Activated CD8-positive, alpha-beta memory T cell treated with anti-CD3 and anti-CD28 coated beads, Interleukin-2, amount 10 ng/mL, durations not matched to agents 7 days and 5 days (primary cell): ENCODE data around the gene SLC22A31. TPM values are rescaled to one million over a fixed set of nuclear protein-coding genes. Genes with fewer than 3 reads are reported as not detected.

Experiments used
- ATAC-seq: fragments of 150-1000 bp; cut with Tn5 transposase; one replicate; pipeline ENCODE4 v1.10.0; 2021; ENCODE audit warnings: moderate library complexity
- CTCF ChIA-PET: fragments of 350-600 bp; sonication (Branson Sonifier 250); formaldehyde crosslinking; loops from one replicate; lab custom pipeline; 2021; ENCODE audit warnings: antibody characterized with exemption; lab: Charles Lee
- DNase-seq: peaks from one replicate; pipeline ENCODE4 v3.0.0-alpha.2; 2020
- H3K27ac Mint-ChIP-seq: one replicate; pipeline ENCODE4 v1.8.0; 2021; ENCODE audit warnings: mild to moderate bottlenecking, mixed read lengths
- H3K27me3 Mint-ChIP-seq: one replicate; pipeline ENCODE4 v1.8.0; 2021; ENCODE audit warnings: mixed read lengths
- H3K36me3 Mint-ChIP-seq: one replicate; pipeline ENCODE4 v1.8.0; 2021; ENCODE audit warnings: mild to moderate bottlenecking, mixed read lengths
- H3K4me1 Mint-ChIP-seq: one replicate; pipeline ENCODE4 v1.8.0; 2021; ENCODE audit warnings: mixed read lengths
- H3K4me3 Mint-ChIP-seq: one replicate; pipeline ENCODE4 v1.8.0; 2021; ENCODE audit warnings: mild to moderate bottlenecking, moderate library complexity, mixed read lengths
- H3K9me3 Mint-ChIP-seq: one replicate; pipeline ENCODE4 v1.8.0; 2022; ENCODE audit warnings: low read depth, mixed read lengths
- total RNA-seq, 2 experiments: library from RNA; stranded (reverse); gene quantifications; one replicate each; pipeline ENCODE4 v1.2.3, GENCODE V29; 2021

SLC22A31 gene
- total RNA-seq, 2 experiments from 2014 or later = not detected

DNA sequence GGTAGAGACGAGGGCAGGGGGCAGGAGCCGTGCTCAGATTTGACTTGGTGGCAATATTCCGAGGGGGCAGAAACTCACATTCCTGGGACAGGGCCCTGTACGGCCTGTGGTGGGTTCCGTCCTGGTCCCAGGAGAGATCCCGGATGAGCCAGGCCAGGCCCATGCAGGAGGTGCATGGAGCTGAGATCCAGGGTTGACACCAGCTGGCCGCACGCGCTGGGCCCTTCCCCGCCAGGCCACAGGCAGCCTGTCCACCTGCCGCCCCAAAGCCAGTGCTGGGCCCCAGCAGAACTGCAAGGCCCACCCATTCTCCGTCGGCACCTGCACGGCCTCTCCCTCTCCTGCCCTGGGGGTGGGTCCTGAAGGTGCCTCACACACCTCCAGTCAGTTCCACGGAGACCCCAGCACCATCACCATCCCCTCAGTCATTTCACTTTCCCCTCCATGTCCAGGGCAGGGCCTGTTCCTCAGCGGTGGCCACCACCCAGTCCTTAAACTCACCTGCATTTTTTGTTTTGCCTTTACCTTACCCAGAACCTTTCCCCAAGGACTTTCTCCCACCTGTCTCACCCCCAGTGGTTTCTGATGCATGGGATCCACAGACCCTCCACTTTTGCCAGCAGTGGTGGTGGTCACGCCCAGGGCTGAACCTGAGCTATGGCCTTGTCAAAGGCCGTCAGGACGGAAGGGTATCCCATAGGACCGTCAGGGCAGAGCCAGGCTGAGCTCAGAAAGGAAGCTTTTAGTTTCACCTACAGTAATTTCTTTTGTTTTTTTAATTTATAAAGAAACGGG is 53.9 kb downstream of the SLC22A31 start:
- no peaks in the 10 kb centered on the region for H3K27me3 Mint-ChIP-seq
- DNase-seq = no peak
- H3K4me3 Mint-ChIP-seq = no peak overlapping the region
- H3K27ac Mint-ChIP-seq = no peak overlapping the region
- H3K4me1 Mint-ChIP-seq = no peaks in the 10 kb centered on the region
- H3K36me3 Mint-ChIP-seq = peaks cover 43% of the 10 kb centered on the region
- H3K9me3 Mint-ChIP-seq = peaks cover 10% of the 10 kb centered on the region
- CTCF ChIA-PET = no interaction called here
- no peak for ATAC-seq

Other genes starting within 250 kb of the SLC22A31 start
- gene CBFA2T3, start 223.3 kb downstream of the SLC22A31 start, total RNA-seq = under 1 TPM in 1 of 2 experiments, not detected in 1; 0.21 TPM
- gene ACSF3, start 106.7 kb downstream of the SLC22A31 start, total RNA-seq = 10 to 100 TPM; 43.6 to 56.7 TPM
- gene CDH15, start 28.8 kb downstream of the SLC22A31 start, total RNA-seq = not detected
- 1 to 10 TPM; 8.1 to 9.3 TPM for gene ZNF778, start 17.2 kb upstream of the SLC22A31 start, total RNA-seq